Astrocyte (in vitro differentiated cells and primary cell): Measurements from ENCODE around the gene NRSN2.

Experiments
- CTCF ChIP-seq: IDR thresholded peaks from 2 replicates; pipeline ENCODE4 v1.5.1; 2011; ENCODE audit warnings: low read depth, mild to moderate bottlenecking, inconsistent platforms, low read length, moderate library complexity; ENCODE audit not compliant: insufficient read depth
- EZH2 ChIP-seq: IDR thresholded peaks from 2 replicates; pipeline ENCODE4 v1.6.1; 2012; ENCODE audit warnings: mild to moderate bottlenecking, low read length, inconsistent platforms; ENCODE audit not compliant: insufficient read depth

DNA sequence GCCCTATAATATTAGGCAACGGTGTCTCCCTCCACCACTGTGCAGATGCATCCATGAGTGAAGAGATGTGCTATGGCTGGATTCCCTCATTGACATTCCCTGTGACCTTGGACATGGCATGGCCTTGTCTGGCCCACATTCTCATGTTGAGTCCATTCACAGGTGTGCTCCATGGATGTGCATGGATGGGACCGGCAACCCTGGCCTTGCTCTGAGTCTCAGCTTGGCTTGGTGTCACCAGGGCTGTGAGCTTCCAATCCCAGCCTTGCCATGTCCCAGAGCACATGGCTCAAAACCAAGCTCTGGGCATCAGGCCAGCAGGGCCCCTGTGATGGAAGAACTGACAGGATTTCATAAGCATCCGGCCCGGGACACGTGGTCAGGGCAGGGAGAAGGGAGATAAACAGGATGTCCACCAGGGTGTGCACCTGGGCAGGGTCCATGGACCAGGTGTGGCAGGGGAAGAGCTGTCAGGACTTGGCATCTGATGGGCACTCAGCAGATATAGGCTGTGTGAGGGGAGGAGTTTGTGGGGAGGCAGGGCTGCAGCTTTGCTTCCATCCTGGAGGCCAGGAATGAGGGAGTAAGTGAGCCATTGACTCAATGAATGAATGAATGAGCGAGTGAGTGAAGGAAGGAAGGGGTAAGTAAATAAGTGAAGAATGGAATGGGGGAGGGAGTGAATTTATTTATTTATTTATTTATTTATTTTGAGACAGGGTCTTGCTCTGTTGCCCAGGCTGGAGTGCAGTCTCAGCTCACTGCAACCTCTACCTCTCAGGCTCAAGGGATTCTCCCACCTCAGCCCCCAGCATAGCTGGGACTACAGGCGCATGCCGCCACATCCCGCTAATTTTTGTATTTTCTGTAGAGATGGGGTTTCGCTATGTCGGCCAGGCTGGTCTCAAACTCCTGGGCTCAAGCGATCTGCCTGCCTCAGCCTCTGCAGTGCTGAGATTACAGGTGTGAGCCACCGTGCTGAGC, 15.7 kb downstream of the NRSN2 start:
- no peak for TF ChIP-seq CTCF
- TF ChIP-seq EZH2: no peak
